ENCODE results near the gene GCN1. TPM values are rescaled to one million over a fixed set of nuclear protein-coding genes. Genes with fewer than 3 reads are reported as not detected.
"Not testable (repeated sequence)": the region's sequence is repeated elsewhere in the genome, so short reads cannot be mapped to it uniquely, and the experiment has no call there.

GCN1 gene
- total RNA-seq, 1 donor from 2014 or later: 92.3 TPM

DNA sequence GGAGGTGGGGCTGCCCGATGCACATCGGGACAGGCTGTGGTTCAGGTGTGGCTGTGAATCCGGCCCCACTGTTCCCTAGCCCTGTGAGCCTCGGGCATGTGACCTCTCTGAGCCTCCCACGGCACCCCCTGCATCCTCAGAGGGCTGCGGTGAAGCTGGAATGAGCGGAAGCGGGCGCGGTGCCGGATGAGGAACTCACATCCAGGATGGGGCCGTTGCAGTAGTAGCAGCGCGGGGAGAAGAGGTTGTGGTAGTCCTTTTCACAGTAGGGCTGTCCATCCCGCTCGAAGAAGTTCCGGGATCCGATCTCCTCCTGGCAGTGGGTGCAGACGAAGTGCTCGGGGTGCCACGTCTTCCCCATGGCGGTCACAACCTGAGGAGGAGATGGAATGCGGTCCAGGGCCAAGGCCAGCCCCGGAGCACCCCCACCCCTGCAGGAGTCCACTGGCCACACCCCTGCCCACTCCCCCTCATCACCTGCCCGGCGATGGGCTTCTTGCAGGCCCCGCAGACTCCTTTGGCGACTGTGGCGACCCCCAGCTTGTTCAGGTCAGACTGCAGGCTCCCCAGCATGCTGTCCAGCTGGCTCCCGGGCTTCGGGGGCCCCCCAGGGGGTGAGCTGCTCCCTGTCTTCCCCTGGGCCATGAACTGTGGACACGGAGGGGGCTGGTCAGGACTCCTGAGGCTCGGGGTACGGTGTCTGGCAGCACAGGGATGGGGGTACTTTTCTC, 20.3 kb upstream of the GCN1 start:
- no peaks in the 10 kb centered on the region for H3K9me3 Mint-ChIP-seq (ENCODE audit: low read depth)
- no peak for DNase-seq (ENCODE audit: low spot score)
- no peaks in the 10 kb centered on the region for H3K4me1 Mint-ChIP-seq (ENCODE audit: low read depth)
- H3K4me3 Mint-ChIP-seq (ENCODE audit: unreplicated experiment): no peak overlapping the region
- no peak overlapping the region for H3K27ac Mint-ChIP-seq (ENCODE audit: unreplicated experiment)
- peaks cover 23% of the 10 kb centered on the region for H3K36me3 Mint-ChIP-seq (ENCODE audit: low read depth)
- no peaks in the 10 kb centered on the region for H3K27me3 Mint-ChIP-seq (ENCODE audit: low read depth)
- TF ChIP-seq, protein P1, sequence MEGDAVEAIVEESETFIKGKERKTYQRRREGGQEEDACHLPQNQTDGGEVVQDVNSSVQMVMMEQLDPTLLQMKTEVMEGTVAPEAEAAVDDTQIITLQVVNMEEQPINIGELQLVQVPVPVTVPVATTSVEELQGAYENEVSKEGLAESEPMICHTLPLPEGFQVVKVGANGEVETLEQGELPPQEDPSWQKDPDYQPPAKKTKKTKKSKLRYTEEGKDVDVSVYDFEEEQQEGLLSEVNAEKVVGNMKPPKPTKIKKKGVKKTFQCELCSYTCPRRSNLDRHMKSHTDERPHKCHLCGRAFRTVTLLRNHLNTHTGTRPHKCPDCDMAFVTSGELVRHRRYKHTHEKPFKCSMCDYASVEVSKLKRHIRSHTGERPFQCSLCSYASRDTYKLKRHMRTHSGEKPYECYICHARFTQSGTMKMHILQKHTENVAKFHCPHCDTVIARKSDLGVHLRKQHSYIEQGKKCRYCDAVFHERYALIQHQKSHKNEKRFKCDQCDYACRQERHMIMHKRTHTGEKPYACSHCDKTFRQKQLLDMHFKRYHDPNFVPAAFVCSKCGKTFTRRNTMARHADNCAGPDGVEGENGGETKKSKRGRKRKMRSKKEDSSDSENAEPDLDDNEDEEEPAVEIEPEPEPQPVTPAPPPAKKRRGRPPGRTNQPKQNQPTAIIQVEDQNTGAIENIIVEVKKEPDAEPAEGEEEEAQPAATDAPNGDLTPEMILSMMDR (IDR thresholded peaks at IDR 0.05): no peak

DNA sequence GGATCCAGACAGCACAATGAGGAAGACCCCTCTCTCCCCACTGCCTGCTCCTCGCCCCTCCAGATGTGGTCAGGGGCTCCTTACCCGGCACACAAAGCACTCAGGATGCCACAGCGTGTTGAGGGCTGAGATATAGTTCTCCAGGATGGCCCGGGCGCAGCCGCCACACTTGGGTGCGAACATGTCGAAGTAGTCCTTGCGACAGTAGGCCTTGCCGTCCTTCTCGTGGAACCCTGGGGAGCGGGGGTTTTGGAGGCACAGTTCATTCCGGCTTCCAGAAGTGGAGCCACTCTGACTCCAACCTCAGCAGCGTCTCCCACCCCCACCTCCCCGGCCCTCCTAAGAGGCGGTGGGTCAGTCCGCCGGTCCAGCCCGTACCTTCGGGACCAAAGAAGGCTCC, 19.2 kb upstream of the GCN1 start:
- TF ChIP-seq, protein P1 (IDR thresholded peaks at IDR 0.05): no peak
- DNase-seq (ENCODE audit: low spot score): no peak
- no peak overlapping the region for H3K27ac Mint-ChIP-seq (ENCODE audit: unreplicated experiment)
- H3K9me3 Mint-ChIP-seq (ENCODE audit: low read depth): no peaks in the 10 kb centered on the region
- H3K4me1 Mint-ChIP-seq (ENCODE audit: low read depth): no peaks in the 10 kb centered on the region
- H3K36me3 Mint-ChIP-seq (ENCODE audit: low read depth): peaks cover 19% of the 10 kb centered on the region
- no peak overlapping the region for H3K4me3 Mint-ChIP-seq (ENCODE audit: unreplicated experiment)
- no peaks in the 10 kb centered on the region for H3K27me3 Mint-ChIP-seq (ENCODE audit: low read depth)

DNA sequence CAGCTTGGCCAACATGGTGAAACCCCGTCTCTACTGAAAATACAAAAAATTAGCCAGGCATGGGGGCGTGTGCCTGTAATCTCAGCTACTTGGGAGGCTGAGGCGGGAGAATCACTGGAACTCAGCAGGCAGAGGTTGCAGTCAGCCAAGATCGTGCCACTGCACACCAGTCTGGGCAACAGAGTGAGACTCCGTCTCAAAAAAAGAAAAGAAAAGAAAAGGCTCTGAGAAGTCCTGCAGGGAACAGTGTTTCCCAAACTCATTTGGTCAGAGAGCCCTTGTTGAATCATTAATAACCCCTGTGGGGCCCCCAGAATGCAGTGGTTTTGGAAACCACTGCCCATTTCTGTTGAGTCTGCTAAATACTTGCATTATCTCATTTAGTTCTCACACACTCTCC, 18.7 kb upstream of the GCN1 start:
- not testable (repeated sequence) for DNase-seq (ENCODE audit: low spot score); H3K4me3 Mint-ChIP-seq (ENCODE audit: unreplicated experiment); H3K27me3 Mint-ChIP-seq (ENCODE audit: low read depth); H3K9me3 Mint-ChIP-seq (ENCODE audit: low read depth); H3K27ac Mint-ChIP-seq (ENCODE audit: unreplicated experiment); H3K4me1 Mint-ChIP-seq (ENCODE audit: low read depth)
- H3K36me3 Mint-ChIP-seq (ENCODE audit: low read depth): peaks cover 17% of the 10 kb centered on the region

DNA sequence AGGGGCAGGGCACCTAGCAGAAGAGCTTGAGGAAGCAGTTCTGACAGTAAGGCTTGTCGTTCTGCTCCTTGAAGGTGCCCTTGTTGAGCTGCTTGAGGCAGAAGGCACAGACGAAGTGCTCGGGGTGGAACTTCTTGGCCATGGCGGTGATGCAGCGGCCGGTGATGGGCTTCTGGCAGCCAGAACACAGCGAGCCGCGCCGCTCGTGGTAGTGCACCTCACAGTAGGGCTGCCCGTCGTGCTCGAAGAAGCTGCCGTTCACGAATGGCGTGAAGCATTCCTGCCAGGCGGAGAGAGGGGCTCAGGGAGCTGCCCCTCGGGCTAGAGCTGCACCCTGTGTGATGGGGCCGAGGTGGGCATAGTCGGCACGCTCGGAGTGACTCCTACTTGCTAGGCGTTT, 17.8 kb upstream of the GCN1 start:
- DNase-seq (ENCODE audit: low spot score): no peak
- Mint-ChIP-seq H3K4me3 (ENCODE audit: unreplicated experiment) (no peak overlapping the region), H3K9me3 (ENCODE audit: low read depth) (no peaks in the 10 kb centered on the region), H3K4me1 (ENCODE audit: low read depth) (no peaks in the 10 kb centered on the region), H3K27ac (ENCODE audit: unreplicated experiment) (no peak overlapping the region), H3K36me3 (ENCODE audit: low read depth) (peaks cover 17% of the 10 kb centered on the region), H3K27me3 (ENCODE audit: low read depth) (no peaks in the 10 kb centered on the region)
- TF ChIP-seq, protein P1 (IDR thresholded peaks at IDR 0.05): no peak

DNA sequence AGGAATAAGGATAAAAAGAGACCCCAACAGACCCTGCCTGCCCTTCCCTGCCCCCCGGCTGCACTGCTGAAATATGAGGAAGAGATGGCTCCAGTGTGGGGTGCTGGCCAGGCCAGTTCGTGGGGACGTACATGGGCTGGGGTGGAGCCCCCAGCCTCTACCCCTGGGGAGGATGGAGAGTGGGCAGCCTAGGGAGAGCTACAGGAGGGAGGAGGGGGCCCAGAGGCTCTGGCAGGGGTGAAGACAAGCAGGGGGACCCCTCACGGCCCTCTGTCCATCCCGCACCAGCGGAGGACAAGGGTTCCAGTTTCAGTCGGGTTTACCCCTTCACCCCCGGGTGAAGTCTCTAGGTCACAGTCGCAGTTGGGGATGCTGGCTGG, 17.4 kb upstream of the GCN1 start:
- no peaks in the 10 kb centered on the region for H3K4me1 Mint-ChIP-seq (ENCODE audit: low read depth)
- no peak overlapping the region for H3K27ac Mint-ChIP-seq (ENCODE audit: unreplicated experiment)
- TF ChIP-seq, protein P1 (IDR thresholded peaks at IDR 0.05): no peak
- H3K27me3 Mint-ChIP-seq (ENCODE audit: low read depth): no peaks in the 10 kb centered on the region
- H3K36me3 Mint-ChIP-seq (ENCODE audit: low read depth): peaks cover 17% of the 10 kb centered on the region
- no peaks in the 10 kb centered on the region for H3K9me3 Mint-ChIP-seq (ENCODE audit: low read depth)
- no peak for DNase-seq (ENCODE audit: low spot score)
- no peak overlapping the region for H3K4me3 Mint-ChIP-seq (ENCODE audit: unreplicated experiment)
